HG03066 (cell line): ENCODE measurements around the gene TNRC6C.
A peak's percentile ranks its signal among the peaks of the same experiment; 100 is the strongest.

Experiments
- ATAC-seq: cut with Tn5 transposase; IDR thresholded peaks from one replicate; pipeline ENCODE4 v1.9.1; 2021; ENCODE audit warnings: low read depth; ENCODE audit not compliant: unreplicated experiment

The TNRC6C gene

GRCh38 chr17:78144736-78145641 lies 186.5 kb downstream of the TNRC6C start:
- ATAC-seq, result no peak

- no peak for ATAC-seq
Observed at GRCh38 chr17:78146471-78146869, 188.0 kb downstream of the TNRC6C start.

GRCh38 chr17:78146881-78147280 lies 188.4 kb downstream of the TNRC6C start:
- no peak for ATAC-seq

- no peak for ATAC-seq
Observed at GRCh38 chr17:78147315-78147998, 189.0 kb downstream of the TNRC6C start.

- no peak for ATAC-seq
Observed at GRCh38 chr17:78148286-78149016, 189.9 kb downstream of the TNRC6C start.

GRCh38 chr17:78151514-78152008 lies 193.1 kb downstream of the TNRC6C start:
- no peak for ATAC-seq

- ATAC-seq, result peak; percentile 45
Observed at GRCh38 chr17:78154903-78155811, 196.7 kb downstream of the TNRC6C start.
